Renal cortex interstitium (tissue), 11 donors: ENCODE measurements around the gene AKT1S1. TPM values are rescaled to one million over a fixed set of nuclear protein-coding genes. Genes with fewer than 3 reads are reported as not detected.

Source experiments
- DNase-seq, 11 donors: peaks; one replicate each; pipeline ENCODE4 v3.0.0-alpha.2; 2013; ENCODE audit warnings: low read depth in 9 of 11, low spot score in 4 of 11; ENCODE audit errors: extremely low read depth in 1 of 11
- polyA plus RNA-seq, 3 donors: library from polyadenylated mRNA; unstranded; fragments of 120-200 nt; gene quantifications; one replicate each; pipeline ENCODE4 v1.2.1, GENCODE V29; 2013; ENCODE audit not compliant: insufficient read length in 3 of 3

The AKT1S1 gene
- polyA plus RNA-seq, 3 donors = 23.9 to 40.5 (median 38.1) TPM

DNA sequence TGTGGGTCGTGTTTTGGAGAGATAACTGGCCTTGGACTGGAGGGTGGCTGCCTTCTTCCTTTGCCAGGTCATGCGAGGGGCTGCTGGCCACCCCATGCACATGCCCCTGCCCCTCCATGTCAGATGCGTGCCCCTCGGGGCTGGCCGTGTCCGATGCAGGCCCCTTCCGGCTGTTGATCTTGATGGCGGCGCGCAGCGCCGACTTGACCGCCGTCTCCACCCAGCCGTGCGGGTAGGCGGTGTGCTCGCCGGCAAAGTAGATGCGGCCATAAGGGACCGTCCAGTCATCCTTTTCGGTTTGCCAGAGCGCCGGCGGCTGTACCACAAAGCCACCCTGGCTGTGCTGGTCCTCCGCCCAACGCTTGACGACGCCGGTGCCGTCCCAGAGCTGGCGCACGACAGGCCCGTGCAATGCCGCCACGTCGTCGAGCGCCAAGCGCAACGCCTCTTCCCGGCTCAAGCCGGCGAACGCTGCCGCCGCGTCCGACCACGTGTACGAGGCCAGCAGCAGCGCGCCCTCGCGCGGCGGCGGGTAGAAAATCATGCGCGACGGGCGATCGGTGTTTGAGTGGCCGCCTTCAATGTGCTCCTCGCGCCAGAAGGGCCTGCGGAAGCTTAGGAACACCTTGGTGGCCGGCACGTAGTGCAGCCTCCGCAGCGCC is 12.7 kb upstream of the AKT1S1 start:
- DNase-seq = peak in 7 of 11 donors; percentile 66 to 77 (median 75)

DNA sequence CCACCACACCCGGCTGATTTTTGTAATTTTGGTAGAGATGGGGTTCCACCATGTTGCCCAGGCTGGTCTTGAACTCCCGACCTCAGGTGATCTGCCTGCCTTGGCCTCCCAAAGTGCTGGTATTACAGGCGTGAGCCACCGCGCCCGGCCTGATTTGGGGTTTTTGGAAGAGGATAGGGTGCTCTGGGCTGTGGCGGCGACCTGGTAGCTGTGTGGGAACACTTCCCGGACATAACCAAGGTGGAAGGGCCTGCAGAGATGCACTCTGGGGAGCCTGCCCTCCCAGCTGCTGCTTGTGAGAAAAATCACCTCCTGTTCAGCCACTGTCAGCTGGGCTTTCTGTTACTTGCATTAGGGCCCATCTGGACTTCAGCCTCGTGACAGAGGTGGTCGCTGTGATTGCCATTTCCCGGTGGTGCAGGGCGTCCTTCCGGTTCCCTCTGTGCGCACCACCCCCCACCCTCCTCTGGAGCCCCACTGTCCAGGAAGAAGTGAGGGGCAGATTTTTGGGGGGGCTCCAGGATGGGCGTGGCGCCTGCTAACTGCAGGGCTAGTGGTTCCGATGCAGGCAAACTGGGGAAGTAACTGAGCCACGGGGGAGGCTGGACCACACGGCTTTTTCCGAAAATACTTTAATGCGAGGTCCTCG is 12.0 kb upstream of the AKT1S1 start:
- DNase-seq = no peak

DNA sequence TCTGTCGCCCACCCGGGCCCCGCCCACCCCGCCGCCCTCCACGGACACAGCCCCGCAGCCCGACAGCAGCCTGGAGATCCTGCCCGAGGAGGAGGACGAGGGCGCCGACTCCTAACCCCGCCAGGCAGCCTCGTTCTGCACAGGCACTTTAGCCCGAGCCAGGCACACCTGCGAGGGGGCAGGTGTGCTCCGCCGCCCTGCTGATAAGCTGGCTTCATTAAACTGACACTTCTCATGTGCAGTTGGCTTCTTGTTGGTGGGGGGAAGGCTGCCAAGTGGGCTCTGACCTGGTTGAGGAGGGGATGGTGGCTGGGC is 11.3 kb upstream of the AKT1S1 start:
- no peak for DNase-seq

DNA sequence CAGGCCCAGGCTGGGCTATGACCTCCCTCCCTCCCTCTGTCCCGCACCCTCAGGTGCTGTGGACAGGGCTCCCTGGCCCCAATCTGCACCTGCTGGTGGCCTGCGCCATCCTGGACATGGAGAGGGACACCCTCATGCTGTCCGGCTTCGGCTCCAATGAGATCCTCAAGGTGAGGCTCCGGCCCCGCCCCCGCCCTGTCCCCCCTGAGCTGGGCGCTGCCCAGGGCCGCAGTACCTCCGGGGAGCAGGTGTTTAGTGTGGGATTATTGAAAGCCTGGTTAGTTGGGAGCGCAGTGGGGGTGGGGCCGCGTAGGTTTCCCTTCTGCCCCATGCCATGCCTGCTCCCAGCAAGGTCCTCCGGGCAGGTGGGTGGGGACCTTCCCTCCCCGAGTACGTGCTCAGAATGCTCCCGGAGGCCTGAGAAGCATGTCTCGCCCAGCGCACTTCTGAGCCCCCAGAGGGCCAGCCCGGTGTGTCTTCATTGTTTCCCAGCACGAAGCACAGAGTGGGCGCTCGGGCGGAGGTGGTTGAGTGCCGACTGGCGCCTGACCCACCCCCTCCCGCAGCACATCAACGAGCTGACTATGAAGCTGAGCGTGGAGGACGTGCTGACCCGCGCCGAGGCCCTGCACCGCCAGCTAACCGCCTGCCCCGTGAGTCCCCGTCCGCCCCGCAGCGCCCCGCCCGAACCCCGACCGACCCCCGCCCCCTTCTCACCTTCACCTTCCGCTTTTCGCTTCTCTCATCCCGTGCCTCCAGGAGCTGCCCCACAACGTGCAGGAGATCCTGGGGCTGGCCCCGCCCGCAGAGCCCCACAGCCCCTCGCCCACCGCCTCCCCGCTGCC is 10.7 kb upstream of the AKT1S1 start:
- DNase-seq = no peak

DNA sequence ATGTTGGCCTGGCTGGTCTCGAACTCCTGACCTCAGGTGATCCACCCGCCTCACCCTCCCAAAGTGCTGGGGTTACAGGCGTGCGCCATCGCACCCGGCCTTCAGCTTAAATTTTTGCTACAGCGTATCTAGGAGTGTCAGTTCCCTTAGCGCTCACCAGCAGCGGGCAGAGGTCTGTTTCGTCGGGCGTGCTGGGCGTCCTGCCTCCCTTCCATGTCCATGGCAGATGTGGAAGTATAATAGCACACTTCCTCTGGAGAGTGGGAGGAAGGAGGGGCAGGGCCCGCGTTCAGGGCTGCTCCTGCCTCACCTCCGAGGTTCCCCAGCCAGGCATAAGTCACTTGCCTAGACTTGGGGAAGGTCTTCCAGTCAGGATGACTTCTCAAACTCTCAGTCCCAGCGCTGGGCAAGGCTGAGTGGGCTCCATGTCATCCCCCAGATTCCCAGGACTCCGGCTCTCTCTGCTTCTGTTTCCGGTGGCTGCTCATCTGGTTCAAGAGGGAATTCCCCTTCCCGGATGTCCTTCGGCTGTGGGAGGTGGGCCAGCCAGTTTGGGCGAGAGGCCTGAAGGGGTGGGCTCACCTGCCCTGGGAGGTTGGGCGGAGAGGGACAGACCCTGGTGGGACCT is 10.0 kb upstream of the AKT1S1 start:
- DNase-seq = no peak

DNA sequence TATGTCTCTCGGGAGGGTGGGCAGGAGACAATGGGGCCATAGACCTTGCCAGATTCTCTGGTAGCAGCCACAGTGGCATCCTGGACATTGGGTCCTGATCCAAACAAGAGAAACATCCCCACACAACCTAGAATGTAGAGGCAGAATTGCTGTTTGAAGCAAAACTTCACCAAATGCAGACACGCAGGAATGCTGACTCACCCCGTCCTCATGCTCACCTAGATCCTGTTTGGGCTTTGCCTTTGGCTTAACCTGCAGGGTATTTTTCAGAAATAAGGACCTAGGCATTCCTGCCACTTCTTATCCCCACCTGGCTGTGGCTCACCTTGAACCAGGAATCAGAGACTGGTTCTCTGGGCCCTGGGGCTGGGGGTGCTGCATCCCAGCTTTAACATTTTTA is 7.6 kb upstream of the AKT1S1 start:
- DNase-seq = no peak

DNA sequence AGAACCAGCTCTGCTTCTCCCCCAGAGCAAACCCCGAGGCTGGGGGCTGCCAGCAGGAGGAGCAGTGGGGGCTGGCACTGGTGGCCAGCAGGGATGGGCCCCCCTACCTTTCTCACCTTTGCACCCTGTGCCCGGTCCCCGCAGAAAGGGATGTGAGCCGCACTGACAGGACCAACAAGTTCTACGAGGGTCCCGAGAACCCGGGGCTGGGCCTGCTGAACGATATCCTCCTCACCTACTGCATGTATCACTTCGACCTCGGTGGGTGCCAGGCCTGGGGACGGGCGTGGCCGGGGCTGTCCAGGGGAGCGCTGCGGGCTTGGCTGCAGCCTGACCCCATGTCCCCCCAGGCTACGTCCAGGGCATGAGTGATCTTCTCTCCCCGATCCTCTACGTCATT is 7.0 kb upstream of the AKT1S1 start:
- DNase-seq = no peak

DNA sequence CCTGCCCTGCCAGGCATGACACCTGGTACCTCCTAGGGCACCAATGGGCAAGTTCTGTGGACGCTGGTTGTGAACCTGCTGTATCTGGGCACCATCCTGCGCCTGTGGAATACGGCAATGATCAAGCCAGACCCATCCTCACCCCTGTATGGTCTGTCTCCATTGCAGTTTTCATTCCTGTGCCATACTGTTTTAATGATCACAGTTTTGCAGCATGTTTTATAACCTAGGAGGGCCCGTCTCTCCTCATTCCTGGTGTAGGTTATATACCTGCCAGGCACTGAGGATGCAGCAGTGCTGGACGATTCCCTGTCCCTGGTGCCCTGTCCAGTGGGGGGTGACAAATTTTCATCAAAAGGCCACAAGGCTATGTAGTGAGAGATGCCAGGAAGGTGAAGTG is 5.9 kb upstream of the AKT1S1 start:
- DNase-seq = no peak

DNA sequence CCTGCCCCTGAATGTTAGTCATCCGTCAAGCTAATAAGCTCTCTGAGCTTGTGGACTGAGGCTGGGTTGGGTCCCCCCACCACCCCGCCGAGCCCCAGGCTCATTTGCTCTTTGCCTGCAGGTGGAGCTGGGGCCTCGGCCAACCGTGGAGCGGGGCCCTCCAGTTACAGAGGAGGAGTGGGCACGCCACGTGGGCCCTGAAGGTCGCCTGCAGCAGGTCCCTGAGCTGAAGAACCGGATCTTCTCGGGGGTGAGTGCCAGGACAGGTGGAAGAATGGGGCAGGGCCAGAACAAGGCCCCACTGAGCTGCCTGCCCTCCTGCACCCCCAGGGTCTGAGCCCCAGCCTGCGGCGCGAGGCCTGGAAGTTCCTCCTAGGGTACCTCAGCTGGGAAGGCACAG is 5.5 kb upstream of the AKT1S1 start:
- DNase-seq = no peak

DNA sequence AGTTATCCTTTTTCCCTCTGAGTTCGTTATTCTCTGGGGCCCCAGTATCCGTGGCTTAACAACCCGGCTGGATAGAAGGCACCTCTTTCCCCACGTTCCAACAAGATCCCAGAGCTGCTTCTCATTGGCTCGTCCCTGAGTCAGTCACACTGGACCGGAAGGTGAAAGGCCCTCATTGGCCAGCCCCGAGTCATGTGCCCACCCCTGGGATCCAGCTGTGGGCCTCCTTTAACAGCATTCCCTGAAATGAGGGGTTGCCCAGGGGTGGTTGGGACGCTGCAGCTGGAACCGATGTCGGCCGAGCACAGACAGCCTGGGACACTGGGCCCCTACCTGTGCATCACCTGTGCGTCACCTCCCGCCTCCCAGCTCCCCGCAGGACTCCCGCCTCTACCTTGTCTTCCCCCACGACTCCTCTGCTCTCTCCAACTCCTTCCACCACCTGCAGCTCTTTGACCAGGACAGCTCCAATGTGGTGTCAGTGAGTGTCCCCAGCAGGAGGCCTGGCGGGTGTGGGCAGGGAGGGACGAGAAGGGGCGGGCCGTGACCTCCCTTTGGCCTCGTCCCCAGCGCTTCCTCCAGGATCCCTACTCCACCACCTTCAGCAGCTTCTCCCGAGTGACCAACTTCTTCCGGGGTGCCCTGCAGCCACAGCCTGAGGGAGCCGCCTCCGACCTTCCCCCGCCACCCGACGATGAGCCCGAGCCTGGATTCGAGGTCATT is 4.7 kb upstream of the AKT1S1 start:
- no peak for DNase-seq

DNA sequence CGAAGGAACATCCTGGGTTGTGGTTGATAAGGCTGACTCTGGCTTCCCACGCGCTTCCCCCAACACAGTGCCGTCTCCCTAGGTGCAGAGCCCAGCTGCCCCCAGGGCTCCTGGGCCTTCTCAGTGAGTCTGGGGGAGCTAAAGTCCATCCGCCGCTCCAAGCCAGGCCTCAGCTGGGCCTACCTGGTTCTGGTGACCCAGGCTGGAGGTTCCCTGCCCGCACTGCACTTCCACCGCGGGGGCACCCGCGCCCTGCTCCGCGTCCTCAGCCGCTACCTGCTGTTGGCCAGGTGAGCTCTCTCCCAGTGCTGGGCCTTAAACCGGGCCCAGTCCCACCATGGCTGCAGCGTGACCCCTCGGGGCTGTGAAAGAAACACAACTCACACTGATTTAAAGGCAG is 4.0 kb upstream of the AKT1S1 start:
- no peak for DNase-seq

DNA sequence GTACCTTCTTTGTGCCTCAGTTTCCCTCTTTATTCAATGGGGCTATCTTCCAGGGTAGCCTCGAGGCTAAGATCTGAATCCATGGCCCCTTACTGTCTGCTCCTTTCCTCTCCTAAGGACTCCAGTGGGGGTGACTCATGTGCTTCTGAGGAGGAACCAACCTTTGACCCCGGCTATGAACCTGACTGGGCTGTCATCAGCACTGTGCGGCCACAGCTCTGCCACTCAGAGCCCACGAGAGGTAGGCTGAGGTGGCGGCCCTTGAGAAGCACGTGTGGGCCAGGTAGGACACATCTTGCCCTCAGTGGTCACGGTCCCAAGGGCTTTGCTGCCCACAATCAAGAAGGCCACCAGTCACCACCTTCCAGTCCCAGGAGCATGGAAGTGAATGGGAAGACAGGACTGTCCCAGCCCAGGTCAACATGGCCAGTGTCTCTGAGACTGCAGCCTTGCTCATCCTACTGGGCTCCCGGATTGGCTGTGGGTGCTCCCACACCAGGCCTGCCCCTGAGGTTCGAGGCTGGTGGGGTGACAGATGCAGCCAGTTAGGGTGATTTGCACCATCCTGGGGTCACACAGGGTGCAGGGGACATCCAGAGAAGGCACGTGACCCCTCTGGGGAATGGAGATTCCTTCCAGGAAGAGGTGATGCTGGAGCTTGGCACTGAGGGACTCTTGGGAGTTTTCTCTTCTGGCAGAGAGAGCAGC is 3.2 kb upstream of the AKT1S1 start:
- DNase-seq = no peak

DNA sequence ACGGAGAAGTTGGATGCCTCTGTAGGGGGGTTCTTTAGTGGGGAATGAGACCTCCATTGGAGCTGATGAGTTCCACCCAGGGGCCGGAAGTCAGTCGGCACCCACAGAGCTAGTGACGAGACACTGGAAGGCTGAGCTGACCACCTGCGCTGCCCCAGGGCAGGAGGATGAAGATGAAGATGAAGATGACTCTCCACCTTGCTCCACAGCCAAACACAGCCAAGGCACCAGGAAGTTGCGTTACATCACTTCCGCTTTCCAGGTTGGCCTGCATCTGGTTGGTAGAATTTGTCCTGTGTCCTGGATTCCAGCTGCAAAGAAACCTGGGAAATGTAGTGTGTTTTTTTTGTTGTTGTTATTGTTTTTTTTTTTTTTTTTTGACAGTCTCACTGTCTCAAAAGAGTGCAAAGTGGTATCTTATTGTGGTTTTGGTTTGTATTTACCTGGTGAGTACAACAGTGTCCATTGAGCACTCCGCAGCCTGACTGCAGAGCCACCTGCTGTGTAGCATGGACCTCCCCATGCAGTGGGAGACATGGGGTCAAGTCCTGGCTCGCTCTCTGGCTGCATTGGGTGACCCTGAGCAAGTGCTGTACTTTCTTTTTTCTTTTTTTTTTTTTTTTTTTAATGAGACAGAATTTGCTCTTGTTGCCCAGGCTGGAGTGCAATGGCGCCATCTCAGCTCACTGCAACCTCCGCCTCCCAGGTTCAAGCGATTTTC is 2.2 kb upstream of the AKT1S1 start:
- DNase-seq = no peak

DNA sequence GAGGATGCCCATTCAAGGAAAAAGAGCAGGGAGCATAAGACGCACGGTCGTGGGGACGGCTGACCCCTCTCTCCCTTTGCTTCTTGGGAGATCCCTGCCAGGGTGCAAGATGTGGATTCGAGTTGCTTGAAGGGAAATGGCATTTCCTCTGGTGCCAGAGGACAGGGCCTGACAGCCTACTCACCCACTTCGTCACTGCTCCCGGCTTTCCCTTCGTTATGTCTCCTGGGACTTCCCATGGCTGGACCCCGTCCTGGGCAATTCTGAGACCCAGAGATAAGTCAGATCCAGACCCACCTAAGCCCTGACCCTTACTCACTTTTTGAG is 1.6 kb upstream of the AKT1S1 start:
- no peak for DNase-seq

DNA sequence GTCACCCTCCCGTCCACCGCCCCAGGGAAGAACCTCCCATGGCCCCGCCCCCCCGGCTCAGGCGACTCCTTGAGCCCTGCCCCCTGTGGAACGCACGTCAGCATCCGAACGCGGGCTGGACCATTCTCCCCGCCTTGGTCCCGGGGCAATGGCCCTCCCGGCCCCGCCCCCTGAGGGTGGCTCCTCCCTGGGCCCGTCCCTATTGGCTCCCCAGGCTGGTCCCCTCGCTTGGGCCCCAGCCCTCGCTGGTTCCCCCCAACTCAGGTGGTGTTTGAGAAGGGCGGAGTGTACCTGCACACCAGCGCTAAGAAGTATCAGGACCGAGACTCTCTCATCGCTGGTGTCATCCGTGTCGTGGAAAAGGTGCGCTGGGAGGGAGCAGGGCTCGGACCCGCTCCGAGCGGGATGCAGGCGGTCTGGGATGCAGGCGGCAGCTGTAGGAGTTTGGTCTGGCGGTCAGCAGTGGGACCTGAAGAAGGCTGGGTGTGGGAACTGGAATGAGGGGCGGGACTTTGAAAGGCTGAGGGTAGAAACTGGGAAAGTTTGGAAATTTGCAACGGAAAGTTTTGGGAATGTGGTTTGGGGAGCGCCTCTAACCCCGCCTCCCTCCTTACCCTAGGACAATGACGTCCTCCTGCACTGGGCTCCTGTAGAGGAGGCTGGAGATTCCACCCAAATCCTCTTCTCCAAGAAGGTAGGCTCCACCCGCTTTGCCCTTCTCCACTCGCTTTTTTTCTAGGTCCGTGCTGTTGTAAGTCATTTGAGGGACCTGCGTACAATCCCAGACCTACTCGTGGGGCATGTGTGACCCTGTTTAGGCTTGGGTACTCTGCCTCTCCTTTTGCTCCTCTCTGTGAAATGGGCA is 956 bp upstream of the AKT1S1 start:
- DNase-seq = peak; percentile 91 to 98 (median 96)

DNA sequence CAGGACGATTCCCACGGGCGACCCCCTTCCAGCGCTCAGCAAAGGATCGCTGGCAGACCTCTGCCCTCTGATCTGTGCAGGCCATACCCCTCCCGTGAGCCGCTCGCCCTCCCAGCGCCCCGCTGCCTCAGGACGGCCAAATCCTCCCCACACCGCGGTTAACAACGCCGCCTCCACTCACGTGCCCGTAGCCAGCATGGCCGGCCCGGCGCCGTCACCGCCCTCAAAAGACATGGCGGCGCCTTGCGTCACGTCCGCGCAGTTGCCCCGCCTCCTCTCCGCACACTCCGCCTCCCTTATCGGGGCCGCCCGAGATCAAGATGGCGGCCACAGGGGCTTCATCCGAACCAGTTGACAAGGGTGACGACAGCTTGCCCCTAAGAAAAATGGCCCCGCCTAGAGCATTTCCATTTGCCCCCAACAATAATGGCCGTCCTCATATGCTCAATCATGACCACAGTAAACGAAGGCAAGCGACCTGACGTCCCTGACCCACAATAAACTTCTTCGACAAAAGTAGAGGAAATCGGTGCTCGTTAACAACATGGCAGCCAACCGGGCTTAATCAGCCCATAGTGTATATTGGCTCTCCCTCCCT is 634 bp downstream of the AKT1S1 start:
- peak; percentile 95 to 99 (median 98) for DNase-seq

DNA sequence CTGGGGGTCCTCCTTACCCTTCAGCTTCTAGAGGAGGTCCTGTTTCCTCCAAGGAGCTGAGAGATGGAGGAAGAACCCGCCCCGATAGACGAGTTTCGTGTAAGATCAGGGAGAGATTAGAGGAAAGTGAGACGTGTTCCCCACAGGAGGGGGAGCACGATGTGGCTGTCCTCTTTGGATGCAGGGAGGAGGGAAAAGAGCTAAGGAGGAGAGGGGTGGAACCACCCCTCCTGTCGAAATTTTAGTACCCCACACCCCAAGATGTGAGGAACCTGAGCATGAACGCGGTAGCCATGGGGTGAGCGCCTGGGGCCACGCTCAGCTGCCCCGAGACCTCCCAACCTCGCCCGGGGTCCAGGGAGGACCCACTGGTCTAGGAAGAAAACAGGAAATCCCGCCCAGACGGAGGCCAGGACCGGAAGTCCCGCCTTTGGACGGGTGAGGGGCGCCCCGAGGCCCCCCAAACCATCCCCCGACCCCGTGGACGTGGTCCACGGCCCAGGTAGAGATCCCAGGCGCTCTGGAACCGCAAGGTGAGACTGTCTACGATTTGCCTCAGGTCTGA is 1.2 kb downstream of the AKT1S1 start:
- peak in 1 of 11 donors; percentile 70 for DNase-seq
